Stimulated activated CD8-positive, alpha-beta memory T cell treated with anti-CD3 and anti-CD28 coated beads, Interleukin-15, amount 100 ng/mL, for 1 hour (primary cell): Measurements from ENCODE around the gene PAQR5.
"Not testable (repeated sequence)": the region's sequence is repeated elsewhere in the genome, so short reads cannot be mapped to it uniquely, and the experiment has no call there.

Source experiments
- DNase-seq: peaks from one replicate; pipeline ENCODE4 v3.0.0-alpha.2; 2020; ENCODE audit warnings: low read depth

PAQR5 gene

GRCh38 chr15:69424001-69424400 lies 125.3 kb downstream of the PAQR5 start:
- DNase-seq = no peak

- DNase-seq = no peak
Observed at GRCh38 chr15:69424748-69425413, 126.2 kb downstream of the PAQR5 start.

GRCh38 chr15:69433831-69434230 lies 135.1 kb downstream of the PAQR5 start:
- no peak for DNase-seq

- no peak for DNase-seq
Observed at GRCh38 chr15:69434238-69434637, 135.5 kb downstream of the PAQR5 start.

- no peak for DNase-seq
Observed at GRCh38 chr15:69434679-69435078, 136.0 kb downstream of the PAQR5 start.

GRCh38 chr15:69435985-69436384 lies 137.3 kb downstream of the PAQR5 start:
- no peak for DNase-seq

- no peak for DNase-seq
Observed at GRCh38 chr15:69436951-69437350, 138.2 kb downstream of the PAQR5 start.

- no peak for DNase-seq
Observed at GRCh38 chr15:69439623-69440022, 140.9 kb downstream of the PAQR5 start.

- DNase-seq = no peak
Observed at GRCh38 chr15:69443032-69443611, 144.4 kb downstream of the PAQR5 start.

- DNase-seq = no peak
Observed at GRCh38 chr15:69444686-69445085, 146.0 kb downstream of the PAQR5 start.

GRCh38 chr15:69446953-69447352 lies 148.2 kb downstream of the PAQR5 start:
- DNase-seq = no peak

GRCh38 chr15:69450221-69450620 lies 151.5 kb downstream of the PAQR5 start:
- DNase-seq = not testable (repeated sequence)

GRCh38 chr15:69450968-69451695 lies 152.4 kb downstream of the PAQR5 start:
- no peak for DNase-seq

GRCh38 chr15:69451951-69452691 lies 153.4 kb downstream of the PAQR5 start:
- DNase-seq = no peak

GRCh38 chr15:69452692-69453521 lies 154.2 kb downstream of the PAQR5 start, which contains the start of gene RPLP1:
Gene RPLP1, plus strand, starts transcription at chr15:69452818. Its CDS starts 131 bp downstream, at chr15:69452949.
- DNase-seq = peak; percentile 92

GRCh38 chr15:69454953-69455352 lies 156.2 kb downstream of the PAQR5 start:
- no peak for DNase-seq

GRCh38 chr15:69456208-69457166 lies 157.8 kb downstream of the PAQR5 start:
- DNase-seq = no peak
